WTC11 (cell line): Measurements from ENCODE around the gene NKAIN4. TPM values are rescaled to one million over a fixed set of nuclear protein-coding genes. Genes with fewer than 3 reads are reported as not detected.

ENCODE experiments used
- ATAC-seq: fragments of 200-7000 bp; cut with Tn5 transposase; 2 replicates; pipeline ENCODE4 v1.10.0; 2021; ENCODE audit warnings: mild to moderate bottlenecking, moderate library complexity
- CTCF ChIA-PET: fragments of 300-600 bp; sonication (Branson Sonifier 250); formaldehyde crosslinking; loops from one replicate; lab custom pipeline; 2021; ENCODE audit warnings: antibody characterized with exemption; lab: Charles Lee
- POLR2A ChIA-PET: fragments of 350-600 bp; sonication (Branson Sonifier 250); formaldehyde crosslinking; loops from one replicate; lab custom pipeline; 2021; ENCODE audit warnings: antibody characterized with exemption; lab: Charles Lee
- DNase-seq: peaks from one replicate; pipeline ENCODE4 v3.0.0; 2021; ENCODE audit warnings: low spot score
- H3K27ac Mint-ChIP-seq: 2 replicates; pipeline ENCODE4 v1.8.0; 2021; ENCODE audit warnings: mixed read lengths
- H3K27me3 Mint-ChIP-seq: 2 replicates; pipeline ENCODE4 v1.8.0; 2021; ENCODE audit warnings: low read depth, mild to moderate bottlenecking, moderate library complexity, mixed read lengths
- H3K36me3 Mint-ChIP-seq: 2 replicates; pipeline ENCODE4 v1.8.0; 2021; ENCODE audit warnings: mixed read lengths
- H3K4me1 Mint-ChIP-seq: 2 replicates; pipeline ENCODE4 v1.8.0; 2022; ENCODE audit warnings: mixed read lengths
- H3K4me3 Mint-ChIP-seq: 2 replicates; pipeline ENCODE4 v1.8.0; 2021; ENCODE audit warnings: mild to moderate bottlenecking, moderate library complexity, mixed read lengths
- H3K9me3 Mint-ChIP-seq: 2 replicates; pipeline ENCODE4 v1.8.0; 2021; ENCODE audit warnings: mixed read lengths
- EMX1 ChIP-seq: fragments of 250-450 bp; sonication (Bioruptor Pico); IDR thresholded peaks from 2 replicates; pipeline ENCODE4 v1.8.0; 2021; ENCODE audit warnings: mild to moderate bottlenecking
- GRHL2 ChIP-seq: fragments of 250-450 bp; sonication (Bioruptor Pico); IDR thresholded peaks from 2 replicates; pipeline ENCODE4 v1.8.0; 2022; ENCODE audit warnings: mild to moderate bottlenecking, moderate library complexity; ENCODE audit not compliant: insufficient replicate concordance, severe bottlenecking
- JAZF1 ChIP-seq: fragments of 250-450 bp; sonication (Bioruptor Pico); IDR thresholded peaks from 2 replicates; pipeline ENCODE4 v1.9.0; 2021; ENCODE audit warnings: moderate library complexity, mild to moderate bottlenecking, inconsistent platforms
- JUN ChIP-seq: sonication (generic); formaldehyde crosslinking; IDR thresholded peaks from 2 replicates; pipeline ENCODE4 v1.8.0; 2023; ENCODE audit warnings: mild to moderate bottlenecking, missing genetic modification reagents
- MYBL2 ChIP-seq: sonication (generic); formaldehyde crosslinking; IDR thresholded peaks from 2 replicates; pipeline ENCODE4 v1.8.1; 2023; ENCODE audit warnings: mild to moderate bottlenecking, moderate library complexity, missing genetic modification reagents
- NFE2L1 ChIP-seq: sonication (generic); formaldehyde crosslinking; IDR thresholded peaks from 2 replicates; pipeline ENCODE4 v1.8.1; 2023; ENCODE audit warnings: missing genetic modification reagents
- PRRX2 ChIP-seq: fragments of 250-450 bp; sonication (Bioruptor Pico); IDR thresholded peaks from 2 replicates; pipeline ENCODE4 v1.8.0; 2021; ENCODE audit warnings: mild to moderate bottlenecking
- RELA ChIP-seq: sonication (generic); formaldehyde crosslinking; IDR thresholded peaks from 2 replicates; pipeline ENCODE4 v1.8.1; 2022; ENCODE audit warnings: missing genetic modification reagents, mild to moderate bottlenecking, borderline replicate concordance
- SMAD3 ChIP-seq: sonication (generic); formaldehyde crosslinking; IDR thresholded peaks from 2 replicates; pipeline ENCODE4 v1.8.0; 2022; ENCODE audit warnings: missing genetic modification reagents, mild to moderate bottlenecking, borderline replicate concordance
- SMAD4 ChIP-seq: sonication (generic); formaldehyde crosslinking; IDR thresholded peaks from 2 replicates; pipeline ENCODE4 v1.8.0; 2022; ENCODE audit warnings: mild to moderate bottlenecking, missing genetic modification reagents
- USF1 ChIP-seq: sonication (generic); formaldehyde crosslinking; IDR thresholded peaks from 2 replicates; pipeline ENCODE4 v1.8.0; 2022; ENCODE audit warnings: mild to moderate bottlenecking, missing genetic modification reagents
- ZNF425 ChIP-seq: fragments of 250-450 bp; sonication (Bioruptor Pico); conservative IDR thresholded peaks from 2 replicates; pipeline ENCODE4 v1.9.0; 2021; ENCODE audit warnings: mild to moderate bottlenecking
- total RNA-seq: library from RNA; stranded (reverse); gene quantifications from 3 replicates; pipeline ENCODE4 v1.2.3, GENCODE V29; 2021
- TF ChIP-seq, protein P1 (sequence below): sonication (generic); formaldehyde crosslinking; IDR thresholded peaks from 2 replicates; pipeline ENCODE4 v1.8.0; 2023; ENCODE audit warnings: mild to moderate bottlenecking, missing genetic modification reagents
- TF ChIP-seq, protein P2 (sequence below): sonication (generic); formaldehyde crosslinking; IDR thresholded peaks from 2 replicates; pipeline ENCODE4 v1.8.0; 2022; ENCODE audit warnings: mild to moderate bottlenecking, missing genetic modification reagents
- TF ChIP-seq, protein P3 (sequence below): sonication (generic); formaldehyde crosslinking; IDR thresholded peaks from 2 replicates; pipeline ENCODE4 v1.8.1; 2022; ENCODE audit warnings: mild to moderate bottlenecking, missing genetic modification reagents, moderate library complexity, borderline replicate concordance
- TF ChIP-seq, protein P4 (sequence below): sonication (generic); formaldehyde crosslinking; IDR thresholded peaks from 2 replicates; pipeline ENCODE4 v1.8.1; 2023; ENCODE audit warnings: mild to moderate bottlenecking, missing genetic modification reagents, moderate library complexity
- TF ChIP-seq, protein P5 (sequence below): sonication (generic); formaldehyde crosslinking; IDR thresholded peaks from 2 replicates; pipeline ENCODE4 v1.8.1; 2022; ENCODE audit warnings: missing genetic modification reagents, borderline replicate concordance

NKAIN4 gene
- total RNA-seq, 1 experiment from 2014 or later, result 7.2 TPM

DNA sequence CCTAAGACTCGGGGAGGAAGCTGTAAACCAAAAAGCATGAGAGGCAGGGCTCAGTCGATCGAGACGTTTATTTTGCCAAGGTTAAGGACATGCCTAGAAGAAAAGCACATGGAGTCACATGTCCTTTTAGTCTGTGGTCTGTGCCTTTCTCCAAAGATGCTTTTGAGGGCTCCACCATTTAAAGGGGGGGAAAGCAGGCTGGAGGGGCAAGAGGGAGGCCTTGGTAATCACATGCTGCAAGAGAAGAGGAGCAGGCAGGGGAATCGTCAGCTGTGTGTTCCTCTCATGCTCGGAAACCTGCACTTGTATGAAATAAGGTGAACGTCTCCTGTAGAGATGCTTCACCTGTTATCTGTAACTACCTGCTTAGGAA, 29.2 kb downstream of the NKAIN4 start (continued):
- TF ChIP-seq, protein P1, sequence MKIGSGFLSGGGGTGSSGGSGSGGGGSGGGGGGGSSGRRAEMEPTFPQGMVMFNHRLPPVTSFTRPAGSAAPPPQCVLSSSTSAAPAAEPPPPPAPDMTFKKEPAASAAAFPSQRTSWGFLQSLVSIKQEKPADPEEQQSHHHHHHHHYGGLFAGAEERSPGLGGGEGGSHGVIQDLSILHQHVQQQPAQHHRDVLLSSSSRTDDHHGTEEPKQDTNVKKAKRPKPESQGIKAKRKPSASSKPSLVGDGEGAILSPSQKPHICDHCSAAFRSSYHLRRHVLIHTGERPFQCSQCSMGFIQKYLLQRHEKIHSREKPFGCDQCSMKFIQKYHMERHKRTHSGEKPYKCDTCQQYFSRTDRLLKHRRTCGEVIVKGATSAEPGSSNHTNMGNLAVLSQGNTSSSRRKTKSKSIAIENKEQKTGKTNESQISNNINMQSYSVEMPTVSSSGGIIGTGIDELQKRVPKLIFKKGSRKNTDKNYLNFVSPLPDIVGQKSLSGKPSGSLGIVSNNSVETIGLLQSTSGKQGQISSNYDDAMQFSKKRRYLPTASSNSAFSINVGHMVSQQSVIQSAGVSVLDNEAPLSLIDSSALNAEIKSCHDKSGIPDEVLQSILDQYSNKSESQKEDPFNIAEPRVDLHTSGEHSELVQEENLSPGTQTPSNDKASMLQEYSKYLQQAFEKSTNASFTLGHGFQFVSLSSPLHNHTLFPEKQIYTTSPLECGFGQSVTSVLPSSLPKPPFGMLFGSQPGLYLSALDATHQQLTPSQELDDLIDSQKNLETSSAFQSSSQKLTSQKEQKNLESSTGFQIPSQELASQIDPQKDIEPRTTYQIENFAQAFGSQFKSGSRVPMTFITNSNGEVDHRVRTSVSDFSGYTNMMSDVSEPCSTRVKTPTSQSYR (CRISPR knock-in tag), result no peak
- TF ChIP-seq, protein P2, sequence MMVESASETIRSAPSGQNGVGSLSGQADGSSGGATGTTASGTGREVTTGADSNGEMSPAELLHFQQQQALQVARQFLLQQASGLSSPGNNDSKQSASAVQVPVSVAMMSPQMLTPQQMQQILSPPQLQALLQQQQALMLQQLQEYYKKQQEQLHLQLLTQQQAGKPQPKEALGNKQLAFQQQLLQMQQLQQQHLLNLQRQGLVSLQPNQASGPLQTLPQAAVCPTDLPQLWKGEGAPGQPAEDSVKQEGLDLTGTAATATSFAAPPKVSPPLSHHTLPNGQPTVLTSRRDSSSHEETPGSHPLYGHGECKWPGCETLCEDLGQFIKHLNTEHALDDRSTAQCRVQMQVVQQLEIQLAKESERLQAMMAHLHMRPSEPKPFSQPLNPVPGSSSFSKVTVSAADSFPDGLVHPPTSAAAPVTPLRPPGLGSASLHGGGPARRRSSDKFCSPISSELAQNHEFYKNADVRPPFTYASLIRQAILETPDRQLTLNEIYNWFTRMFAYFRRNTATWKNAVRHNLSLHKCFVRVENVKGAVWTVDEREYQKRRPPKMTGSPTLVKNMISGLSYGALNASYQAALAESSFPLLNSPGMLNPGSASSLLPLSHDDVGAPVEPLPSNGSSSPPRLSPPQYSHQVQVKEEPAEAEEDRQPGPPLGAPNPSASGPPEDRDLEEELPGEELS, result no peak
- no peak for TF ChIP-seq RELA (CRISPR knock-in tag)

DNA sequence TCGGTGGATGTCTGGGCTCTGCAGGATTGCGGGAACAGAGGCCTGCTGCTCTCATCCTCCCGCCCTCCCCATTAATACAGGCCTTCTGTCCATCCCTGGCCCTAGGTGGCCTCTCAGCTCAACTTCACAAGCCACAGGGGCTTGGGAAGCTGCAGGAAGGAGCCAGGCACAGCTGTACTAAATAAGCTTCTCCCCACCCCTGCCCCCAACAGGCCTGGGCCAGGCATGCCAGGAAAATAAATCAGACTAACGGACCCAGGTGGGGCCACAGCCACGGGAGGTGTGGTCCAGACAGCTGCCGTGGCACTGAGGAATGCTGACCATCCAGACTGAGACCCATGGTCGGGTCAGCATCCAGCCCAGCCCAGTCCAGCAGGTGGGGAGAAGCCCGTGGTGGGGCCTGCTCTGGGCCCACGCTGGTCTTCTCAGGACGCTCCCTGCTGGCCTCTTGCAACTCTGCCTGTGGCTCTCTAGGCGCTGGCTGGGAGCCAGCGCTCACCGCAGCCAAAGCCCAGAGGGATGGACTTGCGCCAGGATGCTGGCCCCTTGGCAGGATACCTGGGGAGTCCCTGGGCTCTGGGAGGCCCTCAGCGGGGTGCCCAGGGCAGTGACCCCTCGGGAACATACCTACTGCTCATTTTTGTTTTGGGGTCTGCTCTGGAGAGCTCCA, 29.7 kb downstream of the NKAIN4 start:
- TF ChIP-seq SMAD4 (no peak), PRRX2 (CRISPR knock-in tag) (no peak), ZNF425 (CRISPR knock-in tag) (no peak), JUN (no peak)
- Mint-ChIP-seq H3K27ac (peak overlapping the region; percentile 53; the same call in 1 of the 2 replicates), H3K36me3 (no peaks in the 10 kb centered on the region), H3K4me3 (no peak overlapping the region), H3K9me3 (no peaks in the 10 kb centered on the region), H3K27me3 (peaks cover 7% of the 10 kb centered on the region; the same call in 1 of the 2 replicates), H3K4me1 (peaks cover 13% of the 10 kb centered on the region)
- POLR2A ChIA-PET, result interaction anchor here (1.2 to 1.9 kb wide), 2 partner anchors 28 to 30 kb away, joined by 4 read pairs; no protein-coding TSS in a partner anchor
- DNase-seq (no peak), ATAC-seq (peak; percentile 8; the same call in 1 of the 2 replicates)
- CTCF ChIA-PET, result interaction anchor here (0.6 to 4.8 kb wide), 42 partner anchors 10 to 409 kb away, joined by 3 to 173 read pairs (median 11); partner anchors contain the start of genes ARFGAP1, BIRC7, COL20A1 and NKAIN4

- H3K4me3 Mint-ChIP-seq, result no peak overlapping the region
- DNase-seq (no peak), ATAC-seq (no peak)
- H3K9me3 Mint-ChIP-seq, result no peaks in the 10 kb centered on the region
- ChIA-PET CTCF (interaction anchor here (0.5 to 4.8 kb wide), 74 partner anchors 9 to 671 kb away, joined by 3 to 173 read pairs (median 5); partner anchors contain the start of genes ARFGAP1, BIRC7, COL20A1 and NKAIN4), POLR2A (interaction anchor here (0.7 to 1.9 kb wide), 3 partner anchors 9 to 31 kb away, joined by 3 to 4 read pairs (median 4); no protein-coding TSS in a partner anchor)
- no peak overlapping the region for H3K27ac Mint-ChIP-seq
- H3K36me3 Mint-ChIP-seq, result no peaks in the 10 kb centered on the region
- peaks cover 4% of the 10 kb centered on the region; the same call in 1 of the 2 replicates for H3K27me3 Mint-ChIP-seq
- H3K4me1 Mint-ChIP-seq, result peaks cover 5% of the 10 kb centered on the region
- TF ChIP-seq EMX1 (CRISPR knock-in tag) (no peak), SMAD4 (no peak), GRHL2 (CRISPR knock-in tag) (no peak), SMAD3 (CRISPR knock-in tag) (no peak), NFE2L1 (CRISPR knock-in tag) (no peak), USF1 (no peak), PRRX2 (CRISPR knock-in tag) (no peak), JAZF1 (CRISPR knock-in tag) (no peak), MYBL2 (CRISPR knock-in tag) (no peak), JUN (no peak), ZNF425 (CRISPR knock-in tag) (no peak)
- TF ChIP-seq, protein P3, sequence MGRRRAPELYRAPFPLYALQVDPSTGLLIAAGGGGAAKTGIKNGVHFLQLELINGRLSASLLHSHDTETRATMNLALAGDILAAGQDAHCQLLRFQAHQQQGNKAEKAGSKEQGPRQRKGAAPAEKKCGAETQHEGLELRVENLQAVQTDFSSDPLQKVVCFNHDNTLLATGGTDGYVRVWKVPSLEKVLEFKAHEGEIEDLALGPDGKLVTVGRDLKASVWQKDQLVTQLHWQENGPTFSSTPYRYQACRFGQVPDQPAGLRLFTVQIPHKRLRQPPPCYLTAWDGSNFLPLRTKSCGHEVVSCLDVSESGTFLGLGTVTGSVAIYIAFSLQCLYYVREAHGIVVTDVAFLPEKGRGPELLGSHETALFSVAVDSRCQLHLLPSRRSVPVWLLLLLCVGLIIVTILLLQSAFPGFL (CRISPR knock-in tag), result no peak
- TF ChIP-seq, protein P4, sequence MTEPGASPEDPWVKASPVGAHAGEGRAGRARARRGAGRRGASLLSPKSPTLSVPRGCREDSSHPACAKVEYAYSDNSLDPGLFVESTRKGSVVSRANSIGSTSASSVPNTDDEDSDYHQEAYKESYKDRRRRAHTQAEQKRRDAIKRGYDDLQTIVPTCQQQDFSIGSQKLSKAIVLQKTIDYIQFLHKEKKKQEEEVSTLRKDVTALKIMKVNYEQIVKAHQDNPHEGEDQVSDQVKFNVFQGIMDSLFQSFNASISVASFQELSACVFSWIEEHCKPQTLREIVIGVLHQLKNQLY (CRISPR knock-in tag), result no peak
- TF ChIP-seq, protein P5, sequence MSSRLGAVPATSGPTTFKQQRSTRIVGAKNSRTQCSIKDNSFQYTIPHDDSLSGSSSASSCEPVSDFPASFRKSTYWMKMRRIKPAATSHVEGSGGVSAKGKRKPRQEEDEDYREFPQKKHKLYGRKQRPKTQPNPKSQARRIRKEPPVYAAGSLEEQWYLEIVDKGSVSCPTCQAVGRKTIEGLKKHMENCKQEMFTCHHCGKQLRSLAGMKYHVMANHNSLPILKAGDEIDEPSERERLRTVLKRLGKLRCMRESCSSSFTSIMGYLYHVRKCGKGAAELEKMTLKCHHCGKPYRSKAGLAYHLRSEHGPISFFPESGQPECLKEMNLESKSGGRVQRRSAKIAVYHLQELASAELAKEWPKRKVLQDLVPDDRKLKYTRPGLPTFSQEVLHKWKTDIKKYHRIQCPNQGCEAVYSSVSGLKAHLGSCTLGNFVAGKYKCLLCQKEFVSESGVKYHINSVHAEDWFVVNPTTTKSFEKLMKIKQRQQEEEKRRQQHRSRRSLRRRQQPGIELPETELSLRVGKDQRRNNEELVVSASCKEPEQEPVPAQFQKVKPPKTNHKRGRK (CRISPR knock-in tag), result no peak
Observed at GRCh38 chr20:63223826-63224207, 30.4 kb downstream of the NKAIN4 start.
